Heart left ventricle (tissue), 13 donors: Measurements from ENCODE around the gene EDC4.

Experiments
- CTCF ChIP-seq, 12 donors: fragments of 200-600 bp; sonication (generic) in 4 of 12; IDR thresholded peaks; one replicate each; pipeline versions ENCODE4 v1.5.0 to v1.8.0; 2018 to 2022; ENCODE audit warnings: antibody characterized with exemption in 12 of 12, mild to moderate bottlenecking in 5 of 12
- POLR2A ChIP-seq, 2 donors: fragments of 450-650 bp; IDR thresholded peaks; one replicate each; pipeline ENCODE4 v1.6.1; 2017; ENCODE audit warnings: antibody characterized with exemption in 2 of 2, mild to moderate bottlenecking in 2 of 2, moderate library complexity in 2 of 2
- donor health status: ischemic (EF 13 %, LVEDD 7.1; RV severe dilation, severe dysfunction).
- donor health status: DM: no; HTN: yes; CAD: no.
- donor health status: DM: no; HTN: no; CAD: no.
- donor health status: ischemic (EF 25% LVEDD 6.9; RV normal size, moderate dysfunction).
- donor health status: ischemic (EF 25% LVEDD 5.7; RV mildly dilated, moderate dysfunction).
- donor health status: ischemic (EF 35%, LVEDD 5.7; RV mildly dilated, moderate dysfunction).
- donor health status: nonischemic (EF 11% LVEDD 7.7; RV severe dilation, severe dysfunction).
- donor health status: DM: yes; HTN: yes; CAD: no.
- donor health status: PGD.
- donor health status: ischemic (EF 29% LVEDD 5.4; RV normal size, mild dysfunction).
- donor health status: nonischemic (EF 23%, LVEDD 6.1; RV moderate dilation, normal function).

GRCh38 chr16:67837811-67838210, 35.0 kb upstream of the EDC4 start:
- TF ChIP-seq POLR2A (IDR thresholded peaks at IDR 0.05) (no peak), CTCF (IDR thresholded peaks at IDR 0.05) (no peak)
